ENCODE measurements around the gene PHF20.
"Not testable (repeated sequence)": the region's sequence is repeated elsewhere in the genome, so short reads cannot be mapped to it uniquely, and the experiment has no call there.

The PHF20 gene

GRCh38 chr20:35871259-35871771, 99.5 kb downstream of the PHF20 start:
- no peaks in the 10 kb centered on the region for H3K9me3 Mint-ChIP-seq
- ATAC-seq = no peak
- no peak overlapping the region for H3K4me3 Mint-ChIP-seq
- H3K4me1 Mint-ChIP-seq = peaks cover 4% of the 10 kb centered on the region
- H3K27me3 Mint-ChIP-seq = no peaks in the 10 kb centered on the region
- no peak overlapping the region for H3K27ac Mint-ChIP-seq
- peaks cover 29% of the 10 kb centered on the region for H3K36me3 Mint-ChIP-seq

- Mint-ChIP-seq H3K9me3 (no peaks in the 10 kb centered on the region), H3K4me1 (peaks cover 9% of the 10 kb centered on the region), H3K36me3 (peaks cover 26% of the 10 kb centered on the region), H3K27ac (no peak overlapping the region), H3K27me3 (no peaks in the 10 kb centered on the region), H3K4me3 (no peak overlapping the region)
- no peak for ATAC-seq
These were observed 104.2 kb downstream of the PHF20 start for GRCh38 chr20:35876033-35876320.

- H3K4me3 Mint-ChIP-seq = no peak overlapping the region
- H3K27me3 Mint-ChIP-seq = no peaks in the 10 kb centered on the region
- H3K9me3 Mint-ChIP-seq = no peaks in the 10 kb centered on the region
- no peak overlapping the region for H3K27ac Mint-ChIP-seq
- peaks cover 21% of the 10 kb centered on the region for H3K36me3 Mint-ChIP-seq
- H3K4me1 Mint-ChIP-seq = peaks cover 7% of the 10 kb centered on the region
- no peak for ATAC-seq
These were observed 105.8 kb downstream of the PHF20 start for GRCh38 chr20:35877611-35878010.

- peaks cover 5% of the 10 kb centered on the region for H3K4me1 Mint-ChIP-seq
- H3K9me3 Mint-ChIP-seq = no peaks in the 10 kb centered on the region
- no peak overlapping the region for H3K4me3 Mint-ChIP-seq
- ATAC-seq = no peak
- no peaks in the 10 kb centered on the region for H3K27me3 Mint-ChIP-seq
- H3K36me3 Mint-ChIP-seq = peaks cover 17% of the 10 kb centered on the region
- H3K27ac Mint-ChIP-seq = no peak overlapping the region
These were observed 106.4 kb downstream of the PHF20 start for GRCh38 chr20:35878113-35878625.

GRCh38 chr20:35881676-35882075, 109.9 kb downstream of the PHF20 start:
- ATAC-seq = no peak
- peaks cover 12% of the 10 kb centered on the region for H3K4me1 Mint-ChIP-seq
- no peaks in the 10 kb centered on the region for H3K27me3 Mint-ChIP-seq

GRCh38 chr20:35882427-35883161, 110.8 kb downstream of the PHF20 start:
- H3K4me3 Mint-ChIP-seq, H3K9me3 Mint-ChIP-seq, ATAC-seq, H3K27ac Mint-ChIP-seq, H3K27me3 Mint-ChIP-seq: not testable (repeated sequence)
- Mint-ChIP-seq H3K4me1 (peaks cover 12% of the 10 kb centered on the region), H3K36me3 (peaks cover 17% of the 10 kb centered on the region)

More at GRCh38 chr20:35881676-35882075, 109.9 kb downstream of the PHF20 start:
- H3K4me3 Mint-ChIP-seq = no peak overlapping the region
- no peaks in the 10 kb centered on the region for H3K9me3 Mint-ChIP-seq
- H3K27ac Mint-ChIP-seq = no peak overlapping the region
- peaks cover 15% of the 10 kb centered on the region for H3K36me3 Mint-ChIP-seq

- Mint-ChIP-seq H3K4me3 (no peak overlapping the region), H3K9me3 (no peaks in the 10 kb centered on the region), H3K36me3 (peaks cover 11% of the 10 kb centered on the region), H3K4me1 (peaks cover 7% of the 10 kb centered on the region), H3K27ac (peak overlapping the region; percentile 40), H3K27me3 (no peaks in the 10 kb centered on the region)
- no peak for ATAC-seq
These were observed 111.5 kb downstream of the PHF20 start for GRCh38 chr20:35883336-35883777.

GRCh38 chr20:35883778-35884540, 112.1 kb downstream of the PHF20 start:
- no peak overlapping the region for H3K4me3 Mint-ChIP-seq
- H3K36me3 Mint-ChIP-seq = peaks cover 10% of the 10 kb centered on the region
- H3K9me3 Mint-ChIP-seq = no peaks in the 10 kb centered on the region
- ATAC-seq = peak; percentile 86
- H3K27me3 Mint-ChIP-seq = no peaks in the 10 kb centered on the region
- H3K4me1 Mint-ChIP-seq = peaks cover 7% of the 10 kb centered on the region
- H3K27ac Mint-ChIP-seq = peak overlapping the region; percentile 40

GRCh38 chr20:35884541-35884865, 112.7 kb downstream of the PHF20 start:
- Mint-ChIP-seq H3K4me1 (peaks cover 7% of the 10 kb centered on the region), H3K9me3 (no peaks in the 10 kb centered on the region), H3K27ac (no peak overlapping the region), H3K4me3 (no peak overlapping the region), H3K27me3 (no peaks in the 10 kb centered on the region), H3K36me3 (peaks cover 10% of the 10 kb centered on the region)
- no peak for ATAC-seq

GRCh38 chr20:35885212-35885611, 113.4 kb downstream of the PHF20 start:
- Mint-ChIP-seq H3K4me1 (peaks cover 7% of the 10 kb centered on the region), H3K27me3 (no peaks in the 10 kb centered on the region), H3K4me3 (no peak overlapping the region), H3K36me3 (peaks cover 10% of the 10 kb centered on the region), H3K27ac (no peak overlapping the region), H3K9me3 (no peaks in the 10 kb centered on the region)
- no peak for ATAC-seq

- ATAC-seq = no peak
- H3K36me3 Mint-ChIP-seq = peaks cover 20% of the 10 kb centered on the region
These were observed 114.7 kb downstream of the PHF20 start for GRCh38 chr20:35886537-35886936.

GRCh38 chr20:35887393-35888064, 115.7 kb downstream of the PHF20 start:
- peaks cover 7% of the 10 kb centered on the region for H3K4me1 Mint-ChIP-seq
- no peak for ATAC-seq
- no peaks in the 10 kb centered on the region for H3K9me3 Mint-ChIP-seq
- no peak overlapping the region for H3K27ac Mint-ChIP-seq
- no peak overlapping the region for H3K4me3 Mint-ChIP-seq
- H3K36me3 Mint-ChIP-seq = peaks cover 20% of the 10 kb centered on the region
- no peaks in the 10 kb centered on the region for H3K27me3 Mint-ChIP-seq

More at GRCh38 chr20:35886537-35886936, 114.7 kb downstream of the PHF20 start:
- Mint-ChIP-seq H3K9me3 (no peaks in the 10 kb centered on the region), H3K4me1 (peaks cover 7% of the 10 kb centered on the region), H3K4me3 (no peak overlapping the region), H3K27me3 (no peaks in the 10 kb centered on the region), H3K27ac (peak overlapping the region; percentile 29)

- ATAC-seq = no peak
- Mint-ChIP-seq H3K27me3 (no peaks in the 10 kb centered on the region), H3K27ac (no peak overlapping the region), H3K36me3 (peaks cover 19% of the 10 kb centered on the region), H3K4me1 (peaks cover 8% of the 10 kb centered on the region), H3K9me3 (no peaks in the 10 kb centered on the region), H3K4me3 (no peak overlapping the region)
These were observed 116.8 kb downstream of the PHF20 start for GRCh38 chr20:35888657-35889056.

GRCh38 chr20:35891375-35891774, 119.6 kb downstream of the PHF20 start:
- no peaks in the 10 kb centered on the region for H3K27me3 Mint-ChIP-seq
- H3K27ac Mint-ChIP-seq = no peak overlapping the region
- H3K9me3 Mint-ChIP-seq = no peaks in the 10 kb centered on the region
- no peak overlapping the region for H3K4me3 Mint-ChIP-seq
- H3K36me3 Mint-ChIP-seq = peaks cover 15% of the 10 kb centered on the region
- H3K4me1 Mint-ChIP-seq = peaks cover 5% of the 10 kb centered on the region
- no peak for ATAC-seq

- Mint-ChIP-seq H3K36me3 (peaks cover 10% of the 10 kb centered on the region), H3K4me1 (peaks cover 11% of the 10 kb centered on the region)
These were observed 121.1 kb downstream of the PHF20 start for GRCh38 chr20:35892871-35893270.

More at GRCh38 chr20:35892871-35893270, 121.1 kb downstream of the PHF20 start:
- Mint-ChIP-seq H3K27me3 (no peaks in the 10 kb centered on the region), H3K27ac (no peak overlapping the region), H3K9me3 (no peaks in the 10 kb centered on the region), H3K4me3 (no peak overlapping the region)
- ATAC-seq = no peak
